ENCODE data around the gene TMEM94. TPM values are rescaled to one million over a fixed set of nuclear protein-coding genes. Genes with fewer than 3 reads are reported as not detected.

TMEM94 gene
- total and polyA plus RNA-seq, 9 of the 15 experiments (the other 6 are each of a cell fraction or from before 2014, with no cell fraction given): 0.35 to 48.1 (median 14.4) TPM

Small RNA genes lying within 50 kb of the gene (microRNA-seq; reads per million reads assigned to microRNA genes)
- gene MIR6785 (ENCODE audit: borderline microRNAs expressed): not detected

Small RNA genes lying within 50 kb of the gene (small RNA-seq; reads per million reads assigned to genes)
- gene RF00019: not detected
- not detected for gene RNU6-938P

Other genes starting within 250 kb of the TMEM94 start
Only the 7 nearest of the 12 such genes appear.
- gene SLC25A19, start 167.2 kb upstream of the TMEM94 start, total RNA-seq (2014; rRNA removed): 56.1 and 71.6 TPM in 2 replicates
- gene SLC25A19, start 167.2 kb upstream of the TMEM94 start, total RNA-seq (2014; rRNA removed; fragmentation: Illumina TruSeq; extraction: Trizol): 35.9 and 45.2 TPM in 2 replicates
- gene SLC25A19, start 167.2 kb upstream of the TMEM94 start, total RNA-seq (2015; rRNA removed; fragmentation: Illumina TruSeq; extraction: Trizol): 49.0 and 49.3 TPM in 2 replicates
- 73.4 and 76.6 TPM in 2 replicates for gene SLC25A19, start 167.2 kb upstream of the TMEM94 start, total RNA-seq (2021)
- gene SLC25A19, start 167.2 kb upstream of the TMEM94 start, polyA plus RNA-seq (2011; rRNA removed): 51.7 and 55.3 TPM in 2 replicates
- gene SLC25A19, start 167.2 kb upstream of the TMEM94 start, polyA plus RNA-seq (2014; fragmentation: Illumina TruSeq; extraction: Trizol): 57.1 and 60.9 TPM in 2 replicates
- gene SLC25A19, start 167.2 kb upstream of the TMEM94 start, polyA plus RNA-seq (2014; fragmentation: Nextera tagmentation; extraction: Ambion mirVana): 10 to 100 TPM; 33.4 to 49.3 TPM
- 73.1 and 83.5 TPM in 2 replicates for gene SLC25A19, start 167.2 kb upstream of the TMEM94 start, polyA plus RNA-seq (2014; rRNA removed)
- gene GRB2, start 51.0 kb upstream of the TMEM94 start, total RNA-seq (2014; rRNA removed): 107 and 125 TPM in 2 replicates
- 65.3 and 79.9 TPM in 2 replicates for gene GRB2, start 51.0 kb upstream of the TMEM94 start, total RNA-seq (2014; rRNA removed; fragmentation: Illumina TruSeq; extraction: Trizol)
- gene GRB2, start 51.0 kb upstream of the TMEM94 start, total RNA-seq (2015; rRNA removed; fragmentation: Illumina TruSeq; extraction: Trizol): 70.5 and 74.3 TPM in 2 replicates
- 113 and 115 TPM in 2 replicates for gene GRB2, start 51.0 kb upstream of the TMEM94 start, total RNA-seq (2021)
- gene GRB2, start 51.0 kb upstream of the TMEM94 start, polyA plus RNA-seq (2011; rRNA removed): 66.8 and 136 TPM in 2 replicates
- 83.5 and 84.8 TPM in 2 replicates for gene GRB2, start 51.0 kb upstream of the TMEM94 start, polyA plus RNA-seq (2014; fragmentation: Illumina TruSeq; extraction: Trizol)
- 10 to 100 TPM; 57.2 to 69.1 TPM for gene GRB2, start 51.0 kb upstream of the TMEM94 start, polyA plus RNA-seq (2014; fragmentation: Nextera tagmentation; extraction: Ambion mirVana)
- gene GRB2, start 51.0 kb upstream of the TMEM94 start, polyA plus RNA-seq (2014; rRNA removed): 85.2 and 95.1 TPM in 2 replicates
- 2.3 and 3.5 TPM in 2 replicates for gene CASKIN2, start 58.9 kb downstream of the TMEM94 start, total RNA-seq (2014; rRNA removed)
- gene CASKIN2, start 58.9 kb downstream of the TMEM94 start, total RNA-seq (2014; rRNA removed; fragmentation: Illumina TruSeq; extraction: Trizol): 1.1 and 1.3 TPM in 2 replicates
- gene CASKIN2, start 58.9 kb downstream of the TMEM94 start, total RNA-seq (2015; rRNA removed; fragmentation: Illumina TruSeq; extraction: Trizol): 2.1 and 2.3 TPM in 2 replicates
- gene CASKIN2, start 58.9 kb downstream of the TMEM94 start, total RNA-seq (2021): 12.2 and 14.5 TPM in 2 replicates
- gene CASKIN2, start 58.9 kb downstream of the TMEM94 start, polyA plus RNA-seq (2011; rRNA removed): 1.9 and 2.2 TPM in 2 replicates
- 2.5 and 5.7 TPM in 2 replicates for gene CASKIN2, start 58.9 kb downstream of the TMEM94 start, polyA plus RNA-seq (2014; fragmentation: Illumina TruSeq; extraction: Trizol)
- under 1 TPM; 0.01 to 0.04 TPM for gene CASKIN2, start 58.9 kb downstream of the TMEM94 start, polyA plus RNA-seq (2014; fragmentation: Nextera tagmentation; extraction: Ambion mirVana)
- gene CASKIN2, start 58.9 kb downstream of the TMEM94 start, polyA plus RNA-seq (2014; rRNA removed): 3.0 and 5.1 TPM in 2 replicates
- gene TSEN54, start 59.9 kb downstream of the TMEM94 start, total RNA-seq (2014; rRNA removed): 53.0 and 81.0 TPM in 2 replicates
- gene TSEN54, start 59.9 kb downstream of the TMEM94 start, total RNA-seq (2014; rRNA removed; fragmentation: Illumina TruSeq; extraction: Trizol): 34.6 and 48.9 TPM in 2 replicates
- 35.6 and 37.2 TPM in 2 replicates for gene TSEN54, start 59.9 kb downstream of the TMEM94 start, total RNA-seq (2015; rRNA removed; fragmentation: Illumina TruSeq; extraction: Trizol)
- gene TSEN54, start 59.9 kb downstream of the TMEM94 start, total RNA-seq (2021): 58.0 and 64.3 TPM in 2 replicates
- 57.6 and 62.0 TPM in 2 replicates for gene TSEN54, start 59.9 kb downstream of the TMEM94 start, polyA plus RNA-seq (2011; rRNA removed)
- 40.0 and 41.6 TPM in 2 replicates for gene TSEN54, start 59.9 kb downstream of the TMEM94 start, polyA plus RNA-seq (2014; fragmentation: Illumina TruSeq; extraction: Trizol)
- gene TSEN54, start 59.9 kb downstream of the TMEM94 start, polyA plus RNA-seq (2014; fragmentation: Nextera tagmentation; extraction: Ambion mirVana): 10 to 100 TPM in 1 of 2 experiments, 1 to 10 TPM in 1; 5.9 to 13.6 TPM
- 55.6 and 62.6 TPM in 2 replicates for gene TSEN54, start 59.9 kb downstream of the TMEM94 start, polyA plus RNA-seq (2014; rRNA removed)
- gene LLGL2, start 69.1 kb downstream of the TMEM94 start, total RNA-seq (2014; rRNA removed): 17.9 and 19.5 TPM in 2 replicates
- 1.8 and 3.0 TPM in 2 replicates for gene LLGL2, start 69.1 kb downstream of the TMEM94 start, total RNA-seq (2014; rRNA removed; fragmentation: Illumina TruSeq; extraction: Trizol)
- 10.2 and 11.8 TPM in 2 replicates for gene LLGL2, start 69.1 kb downstream of the TMEM94 start, total RNA-seq (2015; rRNA removed; fragmentation: Illumina TruSeq; extraction: Trizol)
- 24.4 and 25.2 TPM in 2 replicates for gene LLGL2, start 69.1 kb downstream of the TMEM94 start, total RNA-seq (2021)
- gene LLGL2, start 69.1 kb downstream of the TMEM94 start, polyA plus RNA-seq (2011; rRNA removed): 12.5 and 16.0 TPM in 2 replicates
- gene LLGL2, start 69.1 kb downstream of the TMEM94 start, polyA plus RNA-seq (2014; fragmentation: Illumina TruSeq; extraction: Trizol): 3.7 and 14.7 TPM in 2 replicates
- 1 to 10 TPM in 1 of 2 experiments, under 1 TPM in 1; 0.32 to 1.3 TPM for gene LLGL2, start 69.1 kb downstream of the TMEM94 start, polyA plus RNA-seq (2014; fragmentation: Nextera tagmentation; extraction: Ambion mirVana)
- 17.7 and 23.7 TPM in 2 replicates for gene LLGL2, start 69.1 kb downstream of the TMEM94 start, polyA plus RNA-seq (2014; rRNA removed)
- gene MYO15B, start 131.2 kb downstream of the TMEM94 start, total RNA-seq (2014; rRNA removed): 0.05 and 0.24 TPM in 2 replicates
- gene MYO15B, start 131.2 kb downstream of the TMEM94 start, total RNA-seq (2014; rRNA removed; fragmentation: Illumina TruSeq; extraction: Trizol): 1.2 TPM in 1 of 2 replicates, not detected in the other
- gene MYO15B, start 131.2 kb downstream of the TMEM94 start, total RNA-seq (2015; rRNA removed; fragmentation: Illumina TruSeq; extraction: Trizol): 0.83 TPM in 2 replicates
- gene MYO15B, start 131.2 kb downstream of the TMEM94 start, total RNA-seq (2021): 1.5 and 3.1 TPM in 2 replicates
- gene MYO15B, start 131.2 kb downstream of the TMEM94 start, polyA plus RNA-seq (2011; rRNA removed): 0.82 and 1.2 TPM in 2 replicates
- 0.12 and 0.76 TPM in 2 replicates for gene MYO15B, start 131.2 kb downstream of the TMEM94 start, polyA plus RNA-seq (2014; fragmentation: Illumina TruSeq; extraction: Trizol)
- gene MYO15B, start 131.2 kb downstream of the TMEM94 start, polyA plus RNA-seq (2014; fragmentation: Nextera tagmentation; extraction: Ambion mirVana): not detected
- 0.98 and 1.5 TPM in 2 replicates for gene MYO15B, start 131.2 kb downstream of the TMEM94 start, polyA plus RNA-seq (2014; rRNA removed)
- gene SMIM5, start 176.8 kb downstream of the TMEM94 start, total RNA-seq (2014; rRNA removed): not detected in 2 replicates
- gene SMIM5, start 176.8 kb downstream of the TMEM94 start, total RNA-seq (2014; rRNA removed; fragmentation: Illumina TruSeq; extraction: Trizol): not detected in 2 replicates
- not detected in 2 replicates for gene SMIM5, start 176.8 kb downstream of the TMEM94 start, total RNA-seq (2015; rRNA removed; fragmentation: Illumina TruSeq; extraction: Trizol)
- not detected in 2 replicates for gene SMIM5, start 176.8 kb downstream of the TMEM94 start, total RNA-seq (2021)
- gene SMIM5, start 176.8 kb downstream of the TMEM94 start, polyA plus RNA-seq (2011; rRNA removed): not detected in 2 replicates
- not detected in 2 replicates for gene SMIM5, start 176.8 kb downstream of the TMEM94 start, polyA plus RNA-seq (2014; fragmentation: Illumina TruSeq; extraction: Trizol)
- gene SMIM5, start 176.8 kb downstream of the TMEM94 start, polyA plus RNA-seq (2014; fragmentation: Nextera tagmentation; extraction: Ambion mirVana): not detected
- gene SMIM5, start 176.8 kb downstream of the TMEM94 start, polyA plus RNA-seq (2014; rRNA removed): 0.08 TPM in 1 of 2 replicates, not detected in the other